Chondrocyte (in vitro differentiated cells): ENCODE data around the gene CLIC1. TPM values are rescaled to one million over a fixed set of nuclear protein-coding genes. Genes with fewer than 3 reads are reported as not detected.

Source experiments
- DNase-seq: peaks from one replicate; pipeline ENCODE4 v3.0.0; 2021; ENCODE audit warnings: mixed read lengths, low spot score
- H3K27ac Mint-ChIP-seq: one replicate; pipeline ENCODE4 v1.8.0; 2021; ENCODE audit warnings: mild to moderate bottlenecking, moderate library complexity, mixed read lengths; ENCODE audit not compliant: unreplicated experiment
- H3K27me3 Mint-ChIP-seq: 2 replicates; pipeline ENCODE4 v1.8.0; 2021; ENCODE audit warnings: low read depth, mixed read lengths
- H3K36me3 Mint-ChIP-seq: 2 replicates; pipeline ENCODE4 v1.8.0; 2021; ENCODE audit warnings: low read depth, mixed read lengths
- H3K4me1 Mint-ChIP-seq: 2 replicates; pipeline ENCODE4 v1.8.0; 2021; ENCODE audit warnings: low read depth, mild to moderate bottlenecking, mixed read lengths
- H3K4me3 Mint-ChIP-seq: one replicate; pipeline ENCODE4 v1.8.0; 2021; ENCODE audit warnings: mild to moderate bottlenecking, moderate library complexity, mixed read lengths; ENCODE audit not compliant: unreplicated experiment
- H3K9me3 Mint-ChIP-seq: 2 replicates; pipeline ENCODE4 v1.8.0; 2021; ENCODE audit warnings: low read depth, mixed read lengths
- long read RNA-seq: library from polyadenylated mRNA; stranded (forward); transcript quantifications from one replicate; pipeline ENCODE4 v2.0.0, GENCODE V29; 2021
- total RNA-seq: library from RNA; stranded (reverse); gene quantifications from 3 replicates; pipeline ENCODE4 v1.2.1, GENCODE V29; 2021
- TF ChIP-seq, protein P1 (sequence below): fragments of 200-600 bp; sonication (generic); IDR thresholded peaks from 2 replicates; pipeline ENCODE4 v1.5.0; 2021; ENCODE audit warnings: antibody characterized with exemption, mild to moderate bottlenecking, moderate library complexity

Gene CLIC1
- 256 to 328 TPM (median 317 TPM) in 3 replicates for total RNA-seq
- long read RNA-seq, transcript CLIC1-208 (6 exons, 1,254 nt), result major isoform, 388 of 412 reads
- long read RNA-seq, partial matches to known transcripts, result 5 of 412 reads
- long read RNA-seq, other reads (novel, unspliced or antisense), result 15 of 412 reads

GRCh38 chr6:31736021-31736767 is at the start of gene CLIC1:
Gene CLIC1, minus strand, starts transcription at chr6:31736530. Its CDS starts 230 bp downstream, at chr6:31736300.
- Mint-ChIP-seq H3K27me3 (no peaks in the 10 kb centered on the region), H3K36me3 (peaks cover 23% of the 10 kb centered on the region), H3K4me1 (peaks cover 64% of the 10 kb centered on the region), H3K4me3 (peak within 1 kb of the TSS; percentile 100), H3K27ac (peak within 1 kb of the TSS; percentile 97), H3K9me3 (no peaks in the 10 kb centered on the region)
- TF ChIP-seq, protein P1, sequence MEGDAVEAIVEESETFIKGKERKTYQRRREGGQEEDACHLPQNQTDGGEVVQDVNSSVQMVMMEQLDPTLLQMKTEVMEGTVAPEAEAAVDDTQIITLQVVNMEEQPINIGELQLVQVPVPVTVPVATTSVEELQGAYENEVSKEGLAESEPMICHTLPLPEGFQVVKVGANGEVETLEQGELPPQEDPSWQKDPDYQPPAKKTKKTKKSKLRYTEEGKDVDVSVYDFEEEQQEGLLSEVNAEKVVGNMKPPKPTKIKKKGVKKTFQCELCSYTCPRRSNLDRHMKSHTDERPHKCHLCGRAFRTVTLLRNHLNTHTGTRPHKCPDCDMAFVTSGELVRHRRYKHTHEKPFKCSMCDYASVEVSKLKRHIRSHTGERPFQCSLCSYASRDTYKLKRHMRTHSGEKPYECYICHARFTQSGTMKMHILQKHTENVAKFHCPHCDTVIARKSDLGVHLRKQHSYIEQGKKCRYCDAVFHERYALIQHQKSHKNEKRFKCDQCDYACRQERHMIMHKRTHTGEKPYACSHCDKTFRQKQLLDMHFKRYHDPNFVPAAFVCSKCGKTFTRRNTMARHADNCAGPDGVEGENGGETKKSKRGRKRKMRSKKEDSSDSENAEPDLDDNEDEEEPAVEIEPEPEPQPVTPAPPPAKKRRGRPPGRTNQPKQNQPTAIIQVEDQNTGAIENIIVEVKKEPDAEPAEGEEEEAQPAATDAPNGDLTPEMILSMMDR, result no peak
- no peak for DNase-seq

DNA sequence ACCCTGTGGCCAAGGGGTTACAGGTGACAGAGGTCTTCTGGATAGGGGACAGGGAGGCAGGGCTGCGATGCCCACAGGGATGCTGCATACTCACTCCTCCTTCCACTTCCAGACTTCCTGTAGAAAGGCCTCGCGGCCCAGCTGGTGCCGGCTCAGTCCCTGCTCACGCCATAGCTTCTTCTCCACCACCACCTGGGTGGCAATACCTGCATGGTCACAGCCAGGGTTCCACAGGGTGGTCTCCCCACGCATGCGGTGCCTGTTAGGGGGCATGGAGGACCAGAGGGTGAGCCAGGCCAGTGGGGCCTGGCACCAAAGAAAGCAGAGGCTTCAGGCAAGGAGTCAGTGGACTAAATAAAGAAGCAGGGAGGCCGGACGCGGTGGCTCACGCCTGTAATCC is 49.1 kb upstream of the CLIC1 start:
- TF ChIP-seq, protein P1, result no peak
- H3K27me3 Mint-ChIP-seq, result no peaks in the 10 kb centered on the region
- H3K27ac Mint-ChIP-seq, result no peak overlapping the region

GRCh38 chr6:31784098-31784925 is 48.0 kb upstream of the CLIC1 start:
- H3K27ac Mint-ChIP-seq, result no peak overlapping the region
- H3K4me1 Mint-ChIP-seq, result no peaks in the 10 kb centered on the region
- H3K4me3 Mint-ChIP-seq, result no peak overlapping the region
- H3K27me3 Mint-ChIP-seq, result no peaks in the 10 kb centered on the region
- DNase-seq, result no peak
- TF ChIP-seq, protein P1, result no peak
- no peaks in the 10 kb centered on the region for H3K9me3 Mint-ChIP-seq
- H3K36me3 Mint-ChIP-seq, result peaks cover 28% of the 10 kb centered on the region

More for the DNA sequence above, 49.1 kb upstream of the CLIC1 start:
- no peak for DNase-seq
- H3K36me3 Mint-ChIP-seq, result peaks cover 29% of the 10 kb centered on the region
- no peaks in the 10 kb centered on the region for H3K9me3 Mint-ChIP-seq
- no peaks in the 10 kb centered on the region for H3K4me1 Mint-ChIP-seq
- no peak overlapping the region for H3K4me3 Mint-ChIP-seq

DNA sequence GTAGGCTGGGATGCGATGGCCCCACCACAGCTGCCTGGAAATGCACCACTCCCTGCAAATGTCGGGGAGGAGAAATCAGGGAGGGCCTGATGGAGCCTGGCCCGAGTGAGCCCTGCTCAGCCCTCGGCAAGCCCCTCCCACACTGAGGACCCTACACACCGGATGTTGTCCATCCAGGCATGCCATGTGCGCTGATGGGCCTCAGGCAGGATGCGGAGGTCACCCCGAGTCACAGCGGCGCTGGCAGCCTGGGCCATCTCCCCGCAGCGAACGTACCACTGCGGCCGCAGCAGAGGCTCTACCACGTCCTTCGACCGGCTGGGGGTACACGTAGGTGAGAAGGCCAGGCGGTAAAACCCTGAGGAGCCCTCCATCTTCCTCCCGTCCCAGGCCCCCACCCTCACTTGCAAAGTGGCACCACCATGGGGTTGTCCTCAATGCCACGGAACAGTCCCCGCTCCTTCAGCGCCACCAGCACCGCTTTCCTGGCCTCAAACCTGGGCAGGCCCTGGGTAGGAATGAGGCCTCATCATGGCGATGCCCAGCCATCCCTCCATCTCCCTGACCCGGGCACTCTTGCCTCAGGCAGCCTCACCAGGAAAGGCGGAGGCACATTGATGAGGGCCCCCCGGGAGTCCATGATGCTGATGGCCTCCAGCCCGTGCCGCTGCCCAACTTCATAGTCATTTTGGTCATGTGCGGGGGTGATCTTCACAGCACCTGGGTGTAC is 46.0 kb upstream of the CLIC1 start:
- no peak for DNase-seq
- no peaks in the 10 kb centered on the region for H3K27me3 Mint-ChIP-seq
- no peak overlapping the region for H3K4me3 Mint-ChIP-seq
- TF ChIP-seq, protein P1, result no peak
- H3K36me3 Mint-ChIP-seq, result peaks cover 31% of the 10 kb centered on the region
- H3K4me1 Mint-ChIP-seq, result peaks cover 3% of the 10 kb centered on the region
- no peak overlapping the region for H3K27ac Mint-ChIP-seq
- H3K9me3 Mint-ChIP-seq, result no peaks in the 10 kb centered on the region
